ENCODE measurements around the gene CMTR1. TPM values are rescaled to one million over a fixed set of nuclear protein-coding genes. Genes with fewer than 3 reads are reported as not detected.

The CMTR1 gene
- total RNA-seq, 4 donors from 2014 or later, result 21.4 to 43.1 (median 29.3) TPM

DNA sequence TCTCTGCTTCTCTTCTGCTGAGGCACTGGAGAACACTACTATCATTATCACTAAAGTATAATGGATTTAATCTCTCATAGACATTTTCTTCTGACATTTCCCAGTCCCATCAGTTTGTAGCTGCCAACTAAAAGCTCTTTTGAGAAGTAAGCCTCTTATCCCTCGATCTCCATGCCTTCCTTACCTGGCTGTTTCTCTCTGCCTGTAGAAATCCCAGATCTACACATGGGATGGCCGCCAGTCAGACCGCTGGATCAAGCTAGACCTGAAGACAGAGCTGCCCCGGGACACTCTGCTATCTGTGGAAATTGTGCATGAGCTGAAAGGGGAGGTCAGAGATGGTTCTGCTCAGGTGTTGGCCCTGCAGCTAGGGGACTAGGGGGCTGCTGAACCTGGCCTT is 41.3 kb downstream of the CMTR1 start:
- TF ChIP-seq CTCF (IDR thresholded peaks at IDR 0.05; ENCODE audit: low read depth), result no peak

GRCh38 chr6:37477191-37477590 is 44.2 kb downstream of the CMTR1 start:
- no peak for TF ChIP-seq CTCF (IDR thresholded peaks at IDR 0.05; ENCODE audit: low read depth)

DNA sequence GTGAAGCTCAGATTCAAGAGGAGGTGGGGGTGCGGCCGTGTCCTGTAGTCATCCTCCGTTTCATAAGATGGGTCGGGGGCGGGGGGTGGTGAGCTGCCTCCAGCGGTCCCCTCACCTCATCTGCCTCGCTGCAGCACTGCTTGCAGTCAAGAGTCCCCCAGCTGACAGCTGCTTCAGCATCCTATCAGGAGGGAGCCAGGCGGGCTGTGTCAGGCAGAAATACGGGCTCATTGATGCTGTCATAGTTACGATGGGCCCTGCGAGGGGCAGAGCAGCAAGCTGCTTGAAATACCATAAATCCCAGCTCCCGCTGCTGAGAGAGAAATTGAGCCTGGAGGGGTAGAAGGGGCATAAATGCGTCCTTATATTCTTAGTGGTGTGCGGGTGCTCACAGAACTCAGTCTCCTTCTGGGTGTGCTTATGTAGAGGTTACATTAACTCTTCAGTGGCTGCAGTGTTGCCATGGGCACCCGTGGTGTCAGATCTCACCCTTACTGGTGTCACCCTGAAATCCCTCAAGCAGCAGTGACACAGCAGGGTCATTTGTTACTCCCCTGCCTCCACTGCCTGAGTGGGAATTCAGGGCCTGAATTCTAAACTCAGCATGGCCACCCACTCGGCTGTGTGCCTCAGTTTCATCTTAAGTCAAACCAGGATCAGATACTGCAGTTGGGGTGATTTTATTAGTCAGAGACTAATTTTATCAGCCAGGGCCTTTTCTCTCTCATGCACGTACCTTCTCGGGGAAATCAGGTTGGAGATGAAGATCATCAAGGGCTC is 44.8 kb downstream of the CMTR1 start:
- no peak for TF ChIP-seq CTCF (IDR thresholded peaks at IDR 0.05; ENCODE audit: low read depth)

GRCh38 chr6:37478827-37479226 is 45.8 kb downstream of the CMTR1 start:
- no peak for TF ChIP-seq CTCF (IDR thresholded peaks at IDR 0.05; ENCODE audit: low read depth)

DNA sequence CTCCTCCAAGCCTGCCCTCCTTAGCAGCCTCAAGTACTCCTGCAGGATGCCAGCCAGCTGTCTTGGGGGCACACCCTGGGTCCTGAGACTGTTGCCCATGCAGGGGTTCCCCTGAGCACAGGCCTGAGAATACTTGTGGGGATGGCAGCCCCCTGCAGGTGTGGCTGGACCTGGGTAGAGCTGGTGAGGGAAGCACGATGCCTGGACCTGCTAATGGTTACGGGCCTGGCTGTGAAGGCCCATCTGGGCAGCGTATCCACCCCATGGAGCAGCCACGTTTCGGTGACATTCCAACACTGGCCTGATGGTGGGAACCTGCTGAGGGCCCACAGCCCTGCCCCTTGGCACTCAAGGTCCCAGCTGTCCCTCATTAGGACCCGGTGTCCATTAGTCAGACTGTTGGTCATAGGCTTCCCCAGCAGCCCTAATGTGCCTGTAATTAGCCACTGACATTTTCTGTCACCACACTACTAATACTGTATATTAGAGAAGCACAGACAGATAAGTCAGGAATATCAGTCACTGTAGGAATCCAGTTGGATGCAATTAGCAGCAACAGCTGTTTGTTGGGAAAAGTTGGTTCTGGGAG is 46.3 kb downstream of the CMTR1 start:
- no peak for TF ChIP-seq CTCF (IDR thresholded peaks at IDR 0.05; ENCODE audit: low read depth)

DNA sequence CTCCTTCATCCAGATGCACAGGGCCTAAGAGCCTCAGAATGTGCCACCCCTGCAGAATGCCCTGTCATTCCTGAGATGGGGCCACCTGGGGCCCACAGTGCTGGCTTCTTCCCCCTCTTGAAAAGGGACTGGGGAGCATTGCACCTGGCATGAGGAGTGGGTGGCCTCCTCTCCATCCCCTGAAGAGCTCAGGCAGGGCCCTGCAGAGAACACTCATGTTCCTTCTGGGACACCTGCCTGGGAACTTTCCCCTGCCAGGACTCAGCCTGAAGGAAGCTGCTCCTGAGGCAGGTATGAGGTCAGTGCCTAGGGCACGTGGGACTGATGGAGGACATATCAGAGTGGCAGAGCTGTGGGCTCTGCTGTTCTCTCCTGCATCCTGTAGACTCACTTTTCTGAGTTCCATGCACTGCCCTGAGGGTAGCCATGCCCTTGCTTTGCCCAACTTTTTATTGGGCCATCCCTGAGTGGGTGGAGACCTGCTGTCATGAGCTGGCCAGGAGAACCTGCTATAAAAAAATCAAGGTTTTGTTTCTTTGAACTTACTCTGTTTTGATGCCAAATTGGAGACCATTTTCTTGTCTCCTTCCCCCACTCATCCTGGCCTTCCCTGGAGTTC is 47.2 kb downstream of the CMTR1 start:
- no peak for TF ChIP-seq CTCF (IDR thresholded peaks at IDR 0.05; ENCODE audit: low read depth)

- TF ChIP-seq CTCF (IDR thresholded peaks at IDR 0.05; ENCODE audit: low read depth), result no peak
These were observed 48.0 kb downstream of the CMTR1 start for GRCh38 chr6:37480951-37481534.

Measured in subcutaneous adipose tissue (tissue), 4 donors.